ENCODE measurements around the gene RANBP1.
"Not testable (repeated sequence)": the region's sequence is repeated elsewhere in the genome, so short reads cannot be mapped to it uniquely, and the experiment has no call there.

The RANBP1 gene

GRCh38 chr22:20155330-20156041, 39.6 kb downstream of the RANBP1 start:
- DNase-seq: no peak

GRCh38 chr22:20156042-20156389, 40.1 kb downstream of the RANBP1 start:
- no peak for DNase-seq

DNA sequence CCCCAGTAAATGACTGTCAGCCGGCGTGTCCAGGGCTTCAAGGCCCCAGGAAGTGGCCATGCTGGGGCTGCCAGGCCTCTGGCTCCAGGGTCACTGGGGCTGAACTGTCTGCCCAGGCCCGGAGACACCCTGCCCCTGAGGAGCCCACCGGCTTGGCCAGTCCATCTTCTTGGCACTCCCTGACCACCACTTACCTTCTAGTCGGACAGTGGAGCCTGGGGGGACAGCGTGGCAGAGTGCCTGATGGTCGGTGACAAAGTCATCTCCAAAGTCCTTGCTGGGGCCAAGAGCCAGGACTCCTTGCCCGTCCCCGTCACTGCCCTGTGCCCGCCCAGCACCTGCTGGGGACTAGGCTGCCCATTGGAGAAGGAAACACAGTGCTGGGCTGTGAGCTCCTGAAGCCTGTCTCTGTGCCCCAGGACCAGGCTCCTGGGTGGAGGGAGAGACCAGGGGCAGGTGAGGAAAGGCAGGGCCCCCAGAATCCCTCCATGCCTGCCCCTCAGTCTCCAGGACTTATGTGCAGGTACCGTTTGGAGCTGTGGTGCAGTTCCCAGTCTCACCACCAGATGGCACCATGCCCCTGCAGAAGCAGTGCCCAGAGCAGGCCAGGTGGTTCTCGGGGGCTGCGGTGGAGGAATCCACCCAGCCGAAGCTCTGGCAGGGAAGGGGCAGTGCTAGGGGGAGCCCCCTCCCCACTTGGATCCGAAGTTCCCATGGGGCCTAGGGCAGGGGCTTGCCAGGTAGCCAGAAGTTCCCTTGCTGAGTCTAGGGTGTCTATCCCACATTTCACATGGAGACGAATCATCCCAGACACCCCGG, 40.9 kb downstream of the RANBP1 start:
- DNase-seq: peak; percentile 28

GRCh38 chr22:20157430-20158183, 41.7 kb downstream of the RANBP1 start:
- DNase-seq: no peak

- DNase-seq: no peak
Observed at GRCh38 chr22:20158391-20159036, 42.6 kb downstream of the RANBP1 start.

DNA sequence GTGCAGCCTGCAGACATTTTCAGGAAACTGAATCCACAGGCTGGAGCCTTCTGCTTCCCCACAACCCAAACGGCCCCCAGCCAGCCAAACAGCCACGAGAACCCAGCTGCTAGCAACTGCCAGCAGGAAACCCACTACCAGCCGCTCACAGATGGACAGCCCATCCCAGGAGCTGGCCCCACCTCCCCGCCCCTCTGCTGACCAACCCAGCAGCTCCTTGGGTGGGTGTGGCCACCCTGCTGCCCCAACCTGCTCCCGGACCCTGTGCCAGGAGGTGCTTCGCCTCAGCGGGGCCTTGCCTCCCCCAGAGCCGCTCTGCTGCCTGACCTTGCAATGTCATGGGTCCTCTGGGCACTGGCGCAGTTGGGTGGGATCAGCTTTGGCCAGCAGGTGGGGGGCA, 43.2 kb downstream of the RANBP1 start:
- no peak for DNase-seq

DNA sequence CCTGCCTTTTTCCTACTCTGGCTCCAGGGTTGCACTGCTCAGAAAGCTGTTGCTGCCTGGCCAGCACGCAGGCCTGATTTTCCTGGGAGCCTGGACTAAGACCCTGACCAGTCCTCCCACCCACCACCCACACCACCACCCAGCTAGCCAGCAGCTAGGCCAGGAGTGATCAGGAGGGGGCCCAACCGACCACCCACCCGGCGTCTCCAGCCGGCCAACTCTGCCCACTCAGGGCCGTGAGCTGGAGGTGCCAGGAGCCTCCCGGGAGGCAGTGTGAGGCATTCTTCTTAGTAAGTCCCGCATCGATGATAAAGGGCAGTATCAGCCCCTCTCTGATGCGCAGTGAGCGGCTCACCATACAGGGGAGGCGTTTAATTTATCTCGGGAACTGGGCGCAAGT, 43.6 kb downstream of the RANBP1 start:
- DNase-seq: not testable (repeated sequence)

DNA sequence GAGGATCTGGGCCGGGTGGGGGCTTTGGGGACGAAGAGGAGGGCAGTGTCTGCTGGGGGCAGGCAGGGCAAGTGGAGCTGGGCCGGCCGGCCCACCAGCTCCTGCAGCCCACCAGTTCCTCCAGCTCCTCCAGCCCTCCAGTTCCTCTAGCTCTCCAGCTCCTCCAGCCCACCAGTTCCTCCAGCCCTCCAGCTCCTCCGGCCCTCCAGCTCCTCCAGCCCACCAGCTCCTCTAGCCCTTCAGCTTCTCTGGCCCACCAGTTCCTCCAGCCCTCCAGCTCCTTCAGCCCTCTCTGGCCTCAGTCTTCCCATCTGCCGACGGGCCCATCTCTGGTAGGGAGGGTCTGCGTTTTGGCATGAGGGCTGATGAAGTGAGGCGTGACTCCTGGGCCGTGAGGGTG, 44.1 kb downstream of the RANBP1 start:
- DNase-seq: no peak

DNA sequence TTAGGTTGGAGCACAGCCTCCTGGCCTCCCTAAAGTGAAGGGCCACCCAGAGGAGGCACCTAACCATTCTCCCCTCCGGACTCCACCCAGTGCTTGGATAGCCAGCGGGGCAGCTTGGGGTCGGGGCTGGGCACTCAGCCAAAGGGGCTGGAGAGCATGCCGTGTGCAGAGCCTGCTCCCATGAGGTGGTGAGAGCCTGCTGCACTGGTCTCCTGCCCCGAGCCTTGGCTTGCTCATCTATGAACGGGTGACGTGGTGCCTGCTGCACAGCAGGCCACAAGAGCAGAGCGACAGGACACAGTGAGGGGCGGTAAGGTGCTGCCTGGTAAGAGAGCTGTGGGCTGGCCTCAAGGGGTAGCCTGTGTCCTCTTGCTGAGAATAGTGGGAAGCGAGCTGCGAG, 49.0 kb downstream of the RANBP1 start:
- no peak for DNase-seq

DNA sequence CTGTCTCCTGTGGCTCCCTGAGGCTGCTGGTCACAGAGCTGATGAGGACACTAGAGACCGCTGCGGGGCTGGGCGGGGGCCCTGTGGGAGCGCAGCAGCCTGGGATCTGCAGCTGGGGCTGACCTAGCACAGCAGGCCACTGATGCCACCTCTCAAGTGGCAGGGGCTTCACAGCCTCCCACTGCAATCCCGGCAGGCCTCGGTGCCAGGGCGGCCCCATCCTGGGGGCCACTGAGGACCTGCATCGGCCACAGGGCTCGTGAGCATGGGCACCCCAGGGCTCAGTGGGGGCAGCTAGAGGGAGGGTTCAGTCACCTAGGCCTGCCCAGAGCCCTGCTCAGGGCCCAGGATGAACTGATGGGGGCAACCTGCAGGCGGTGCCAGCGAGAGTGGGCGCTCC, 49.5 kb downstream of the RANBP1 start:
- no peak for DNase-seq

DNA sequence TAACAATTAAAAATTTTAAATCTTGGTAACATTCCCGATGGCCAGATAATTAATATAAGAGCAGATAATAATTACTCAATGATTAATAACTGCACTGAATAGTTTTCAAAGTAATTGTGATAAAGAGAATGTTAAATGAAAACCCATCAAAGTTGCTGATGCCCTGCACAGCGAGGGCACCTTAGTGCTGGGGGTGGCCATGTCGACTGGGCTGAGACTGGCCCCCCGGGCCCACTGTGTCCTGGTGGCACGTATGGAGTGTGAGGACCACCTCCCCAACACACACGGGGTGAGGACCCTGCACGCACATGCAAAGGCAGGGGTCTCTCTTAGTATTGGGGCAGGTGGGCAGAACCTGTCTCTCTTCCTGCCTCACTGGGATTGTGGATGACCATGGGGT, 50.0 kb downstream of the RANBP1 start:
- DNase-seq: no peak

DNA sequence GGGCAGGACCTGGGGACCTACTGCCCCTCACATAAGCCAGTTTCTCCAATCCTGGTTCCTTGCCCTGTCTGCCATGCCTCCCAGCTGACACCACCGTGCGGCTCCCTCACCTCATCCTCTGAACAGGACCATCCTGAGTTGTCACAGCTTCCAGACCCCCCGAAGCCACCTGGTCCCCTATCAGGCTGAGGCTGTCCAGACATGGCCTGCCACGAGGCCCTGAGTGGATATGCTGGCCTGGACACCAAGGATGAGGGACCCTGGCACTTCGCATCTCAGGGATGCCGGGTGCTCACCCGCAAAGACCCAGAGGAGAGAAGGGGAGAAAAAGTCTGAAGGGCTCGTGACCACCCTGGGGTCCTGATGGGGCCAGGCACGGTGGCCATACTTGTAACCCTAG, 50.8 kb downstream of the RANBP1 start:
- DNase-seq: no peak

DNA sequence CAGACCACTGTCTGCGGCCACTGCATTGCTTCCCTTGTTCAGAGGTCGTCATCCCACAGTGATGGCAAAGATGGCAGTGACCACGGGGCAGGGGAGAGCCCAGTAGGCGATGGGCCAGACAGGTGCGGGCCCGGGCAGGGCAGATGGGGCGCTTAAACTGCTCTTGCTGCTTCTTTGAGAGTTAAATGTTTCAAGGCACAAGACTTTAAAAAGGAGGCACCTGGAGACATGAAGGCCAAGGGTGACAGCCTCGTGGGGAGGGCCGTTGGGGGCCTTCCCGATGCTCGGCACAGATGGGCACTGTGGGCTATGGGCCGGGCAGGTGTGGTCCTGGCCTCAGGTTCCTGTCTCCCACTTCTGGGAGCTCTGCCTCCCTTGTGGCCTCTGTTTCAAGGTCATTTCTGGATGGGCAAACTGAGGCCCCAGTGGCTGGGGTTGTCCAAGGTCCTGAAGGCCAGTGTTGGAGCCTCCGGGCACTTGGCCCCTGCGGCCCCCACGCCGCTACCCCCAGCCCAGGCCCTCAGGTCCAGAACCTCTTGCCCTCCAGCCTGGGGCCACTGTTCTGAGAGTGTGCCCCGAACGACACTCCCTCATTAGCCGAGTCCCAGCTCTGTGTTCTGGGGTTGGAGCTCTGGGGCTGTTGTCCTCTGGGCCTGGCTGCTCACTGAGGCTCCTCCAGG, 51.9 kb downstream of the RANBP1 start:
- no peak for DNase-seq

DNA sequence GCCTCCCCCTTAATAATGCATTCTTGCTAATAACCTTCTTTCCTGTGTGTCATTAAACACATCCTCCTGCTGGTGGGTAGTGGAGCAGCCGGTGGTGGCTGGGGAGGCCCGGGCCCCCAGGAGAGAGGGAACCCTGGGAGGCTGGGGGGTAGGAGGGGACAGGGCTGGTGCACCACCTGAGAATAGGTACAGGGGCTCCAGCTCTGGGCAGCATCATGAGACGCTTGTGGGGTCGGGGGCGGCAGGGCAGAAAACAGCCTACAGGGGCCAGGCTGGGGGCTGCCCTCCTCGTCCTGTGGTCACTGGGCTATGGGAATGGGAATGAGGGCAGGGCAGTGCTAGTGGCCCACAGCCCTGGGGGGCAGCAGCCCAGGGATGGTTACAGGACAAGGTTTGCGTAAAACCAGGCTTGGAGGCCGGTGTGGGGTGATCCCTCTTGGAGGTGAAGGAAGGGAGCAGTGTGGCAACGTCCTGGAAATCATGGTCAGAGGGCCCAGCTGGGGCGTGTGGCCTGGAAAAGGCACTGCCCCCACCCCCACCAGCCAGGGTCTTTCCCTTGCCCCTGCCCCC, 53.4 kb downstream of the RANBP1 start:
- no peak for DNase-seq

- no peak for DNase-seq
Observed at GRCh38 chr22:20170170-20170569, 54.3 kb downstream of the RANBP1 start.

DNA sequence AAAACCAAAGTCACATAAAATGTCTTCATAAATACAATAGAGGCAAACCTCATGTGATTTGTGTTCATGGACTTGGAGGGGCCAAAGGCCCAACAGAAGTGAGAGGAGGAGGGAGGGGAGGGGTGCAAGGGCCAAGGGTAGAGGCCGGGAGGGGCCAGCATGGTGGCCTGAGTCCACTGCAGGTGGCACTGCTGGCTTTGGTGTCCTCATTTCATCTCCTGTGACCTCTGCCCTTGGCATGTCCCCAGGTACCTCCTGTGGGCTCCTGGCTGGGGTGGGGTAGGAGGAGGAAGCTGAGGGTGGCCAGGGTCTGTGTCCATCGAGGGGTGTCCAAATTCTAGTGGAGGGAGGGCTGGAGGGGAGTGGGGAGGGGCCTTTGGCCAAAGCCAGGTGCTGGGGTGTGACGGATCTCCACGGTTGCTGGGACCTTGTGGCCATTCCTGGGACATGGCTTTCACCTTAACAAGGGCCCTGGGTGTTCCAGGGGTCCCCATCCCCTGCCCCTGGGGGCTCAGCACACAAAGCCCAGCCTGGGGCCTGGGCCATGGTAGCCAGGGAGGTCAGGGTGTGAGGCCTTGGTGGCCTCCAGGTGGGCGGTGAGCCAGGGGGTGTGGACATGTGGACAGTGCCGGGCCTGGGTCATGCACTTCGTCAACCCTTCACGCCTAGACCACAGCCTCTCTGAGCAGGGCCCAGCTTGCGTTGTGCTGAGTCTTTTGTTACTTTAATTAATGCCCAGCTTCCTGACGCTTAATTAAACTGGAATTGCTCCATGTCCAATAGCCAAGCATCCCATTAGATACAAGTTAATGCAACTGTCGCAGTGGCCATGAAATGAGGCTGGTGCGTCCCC, 55.6 kb downstream of the RANBP1 start:
- no peak for DNase-seq

DNA sequence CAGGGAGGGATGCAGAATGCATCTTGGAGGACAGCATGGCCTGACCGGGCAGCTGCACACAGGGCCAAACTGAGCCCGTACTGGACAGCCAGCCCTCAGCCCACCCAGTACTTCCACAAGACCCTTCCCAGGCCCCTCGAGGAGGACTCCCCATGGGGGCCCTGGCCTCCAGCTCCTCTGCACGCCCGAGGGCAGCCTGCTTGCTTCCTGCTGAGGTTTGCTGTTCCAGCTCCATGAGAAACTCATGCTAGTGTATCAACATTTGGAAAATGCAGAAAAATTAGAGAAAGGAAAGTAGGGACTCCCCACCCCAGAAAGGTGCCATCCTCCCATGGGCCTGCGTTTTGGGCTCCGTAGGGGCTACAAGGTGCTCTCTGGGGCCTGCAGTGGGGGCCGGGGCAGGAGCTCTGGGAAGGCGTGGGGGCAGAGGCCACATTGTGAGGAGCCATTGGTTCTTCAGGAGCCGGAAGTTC, 56.3 kb downstream of the RANBP1 start:
- DNase-seq: no peak

GRCh38 chr22:20173246-20173645, 57.3 kb downstream of the RANBP1 start:
- no peak for DNase-seq

DNA sequence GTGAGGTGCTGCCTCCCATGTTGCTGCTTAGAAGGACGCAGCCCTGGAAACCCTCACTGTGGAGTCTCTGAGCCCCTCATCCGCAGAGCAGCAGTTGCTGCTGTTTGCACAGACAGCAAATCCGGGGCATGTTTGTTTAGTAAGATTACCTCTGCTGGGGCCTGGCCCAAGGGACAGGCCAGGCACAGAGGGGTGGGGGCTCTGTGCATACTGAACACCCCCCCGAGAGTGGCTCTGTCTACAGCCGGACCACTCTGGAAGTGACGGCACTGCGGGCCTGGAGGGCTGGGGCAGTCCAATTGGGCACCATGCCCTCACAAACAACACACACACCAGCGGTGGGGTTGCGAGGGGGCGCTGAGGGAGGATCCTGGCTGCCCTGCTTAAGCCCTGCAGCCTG, 57.9 kb downstream of the RANBP1 start:
- DNase-seq: no peak

DNA sequence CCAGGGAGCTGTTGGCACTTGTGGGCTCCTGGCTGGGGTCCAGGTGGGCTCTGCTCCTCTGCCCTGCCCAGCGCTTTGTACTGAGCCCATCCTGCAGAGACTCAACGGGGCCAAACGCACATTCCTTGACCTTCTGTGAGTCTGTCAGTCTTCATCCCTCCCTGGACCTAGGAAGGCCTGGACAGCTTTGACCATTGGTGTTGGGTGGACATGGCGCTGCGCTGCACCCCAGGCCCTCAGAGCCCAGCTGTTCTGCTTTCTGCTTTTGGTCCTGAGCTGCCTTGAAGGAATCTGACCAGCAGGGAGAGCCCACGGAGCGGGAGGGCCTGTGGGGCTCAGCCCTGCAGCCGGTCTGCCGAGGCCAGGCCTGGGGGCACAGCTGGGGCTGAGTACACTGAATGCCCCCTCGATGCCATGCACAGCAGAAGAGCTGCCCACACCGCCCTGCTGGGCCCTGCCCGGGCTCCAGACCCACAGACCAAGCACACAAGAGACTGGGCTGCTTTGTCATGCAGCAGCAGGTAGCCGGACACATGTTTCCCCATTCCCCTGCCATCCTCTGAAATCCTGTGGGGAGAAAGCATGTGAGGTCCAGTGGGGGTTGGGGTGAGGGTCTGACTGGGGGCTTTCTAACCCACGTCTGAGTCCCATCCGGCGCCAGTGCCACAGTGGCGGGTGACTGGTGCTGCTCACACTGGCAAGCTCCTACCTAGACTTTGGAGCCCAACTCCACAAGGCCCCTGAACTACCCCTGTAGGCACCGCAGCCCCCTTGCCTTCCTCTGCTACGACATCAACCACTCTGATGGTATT, 59.1 kb downstream of the RANBP1 start:
- DNase-seq: no peak

- no peak for DNase-seq
Observed at GRCh38 chr22:20175597-20175900, 59.6 kb downstream of the RANBP1 start.

Data from NCI-H1048 (cell line).